Measurements from ENCODE around the gene NEUROD2. TPM values are rescaled to one million over a fixed set of nuclear protein-coding genes. Genes with fewer than 3 reads are reported as not detected.

Gene NEUROD2
- total RNA-seq, 6 donors from 2014 or later = not detected

DNA sequence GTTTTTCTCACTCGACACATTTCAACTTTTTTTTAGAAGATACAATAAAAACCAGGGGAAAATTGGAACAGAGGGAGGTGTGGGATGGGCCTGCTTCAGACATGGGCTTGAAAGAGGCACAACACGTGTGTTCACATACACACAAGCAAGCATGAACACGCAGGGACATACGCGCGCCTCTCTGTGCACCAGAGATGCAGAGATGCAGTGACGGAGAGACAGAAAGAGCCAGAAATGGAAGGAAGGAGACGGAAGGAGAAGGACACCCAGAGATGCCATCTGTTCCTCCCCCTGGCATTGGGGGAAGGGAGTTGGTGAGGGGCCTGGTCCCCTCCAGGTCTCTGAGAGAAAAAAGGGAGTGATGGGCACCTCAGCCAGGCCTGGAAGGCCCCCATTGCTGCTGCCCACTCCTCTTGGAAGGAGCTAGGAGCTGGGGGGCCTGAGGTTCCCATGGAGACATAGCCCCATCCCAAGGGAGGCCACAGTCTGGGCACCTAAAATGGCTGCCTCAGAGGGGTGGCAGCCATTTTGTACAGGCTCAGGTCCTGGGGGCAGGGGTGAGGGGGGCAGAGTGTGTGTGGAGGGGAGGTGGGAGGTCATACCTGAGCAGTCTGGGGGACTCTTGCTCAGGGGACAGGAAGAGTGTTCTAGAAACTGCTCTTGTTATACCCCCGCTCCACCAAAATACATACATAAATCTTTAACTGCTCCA, 3.8 kb upstream of the NEUROD2 start:
- Histone ChIP-seq H3K27ac (no peak overlapping the region), H3K4me1 (peaks cover 7 to 13% (median 9%) of the 10 kb centered on the region in 4 donors), H3K4me3 (no peak overlapping the region), H3K9me3 (no peaks in the 10 kb centered on the region), H3K27me3 (peaks cover 0 to 28% (median 20%) of the 10 kb centered on the region in 4 donors), H3K36me3 (no peaks in the 10 kb centered on the region)
- WGBS, 2 donors = 82 to 86% methylated on average over 9 of the region's 9 CpGs
- TF ChIP-seq EP300 (IDR thresholded peaks at IDR 0.05) (no peak), CTCF (IDR thresholded peaks at IDR 0.05) (no peak), POLR2A (IDR thresholded peaks at IDR 0.05) (no peak), POLR2AphosphoS5 (IDR thresholded peaks at IDR 0.05) (no peak)
- DNase-seq (no peak), ATAC-seq (ENCODE audit: low FRiP score in 2 of 2) (no peak)

DNA sequence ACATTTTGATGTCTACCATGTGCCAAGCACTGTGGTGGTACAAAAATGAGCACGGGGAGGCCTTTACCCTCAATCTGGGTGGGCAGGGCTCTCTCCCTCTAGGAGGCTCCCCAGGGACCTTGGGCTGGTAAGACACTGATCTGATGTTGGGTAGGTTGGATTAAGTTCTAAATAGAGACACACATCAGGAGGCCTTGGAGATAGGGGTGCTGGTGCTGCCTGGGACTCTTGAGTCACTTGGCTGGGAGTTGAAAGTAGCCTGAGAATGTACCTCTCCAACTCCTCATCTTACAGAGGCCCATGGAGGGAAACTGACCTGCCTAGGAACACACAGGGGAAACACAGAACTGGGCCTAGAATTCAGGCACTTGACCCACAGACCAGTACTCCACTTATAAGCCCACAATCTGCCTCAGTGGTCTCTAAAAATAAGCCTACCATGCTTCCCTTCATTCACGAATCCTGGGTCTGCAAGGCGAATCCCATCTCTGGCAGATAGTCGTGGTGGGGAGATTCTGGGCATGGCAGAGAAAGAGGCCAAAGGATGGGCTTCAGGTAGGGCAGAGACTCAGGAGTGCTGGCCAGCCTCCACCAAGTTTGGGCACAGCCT, 1.8 kb upstream of the NEUROD2 start:
- DNase-seq = no peak
- Histone ChIP-seq H3K27me3 (peaks cover 0 to 47% (median 35%) of the 10 kb centered on the region in 4 donors), H3K4me3 (no peak overlapping the region), H3K27ac (no peak overlapping the region), H3K36me3 (no peaks in the 10 kb centered on the region), H3K4me1 (peaks cover 25 to 31% (median 27%) of the 10 kb centered on the region in 4 donors), H3K9me3 (no peaks in the 10 kb centered on the region)
- no peak for ATAC-seq (ENCODE audit: low FRiP score in 2 of 2)
- WGBS, 2 donors = 91 to 95% methylated on average over 4 of the region's 4 CpGs
- no peak for TF ChIP-seq CTCF (IDR thresholded peaks at IDR 0.05)
- no peak for TF ChIP-seq POLR2A (IDR thresholded peaks at IDR 0.05)
- TF ChIP-seq EP300 (IDR thresholded peaks at IDR 0.05) = no peak
- TF ChIP-seq POLR2AphosphoS5 (IDR thresholded peaks at IDR 0.05) = no peak

GRCh38 chr17:39608142-39608981, 642 bp upstream of the NEUROD2 start:
- H3K9me3 ChIP-seq = no peaks in the 10 kb centered on the region
- no peak overlapping the region for H3K4me3 ChIP-seq
- TF ChIP-seq POLR2AphosphoS5 (IDR thresholded peaks at IDR 0.05) (no peak), CTCF (IDR thresholded peaks at IDR 0.05) (no peak), POLR2A (IDR thresholded peaks at IDR 0.05) (no peak), EP300 (IDR thresholded peaks at IDR 0.05) (no peak)
- peaks cover 25 to 40% (median 32%) of the 10 kb centered on the region in 4 donors for H3K4me1 ChIP-seq
- DNase-seq (no peak), ATAC-seq (ENCODE audit: low FRiP score in 2 of 2) (peak in 1 of 2 donors; percentile 30)
- H3K27ac ChIP-seq = no peak overlapping the region
- 18 to 20% methylated on average over 14 to 15 of the region's 15 CpGs for WGBS, 2 donors
- H3K36me3 ChIP-seq = no peaks in the 10 kb centered on the region
- peaks cover 0 to 58% (median 45%) of the 10 kb centered on the region in 4 donors for H3K27me3 ChIP-seq

DNA sequence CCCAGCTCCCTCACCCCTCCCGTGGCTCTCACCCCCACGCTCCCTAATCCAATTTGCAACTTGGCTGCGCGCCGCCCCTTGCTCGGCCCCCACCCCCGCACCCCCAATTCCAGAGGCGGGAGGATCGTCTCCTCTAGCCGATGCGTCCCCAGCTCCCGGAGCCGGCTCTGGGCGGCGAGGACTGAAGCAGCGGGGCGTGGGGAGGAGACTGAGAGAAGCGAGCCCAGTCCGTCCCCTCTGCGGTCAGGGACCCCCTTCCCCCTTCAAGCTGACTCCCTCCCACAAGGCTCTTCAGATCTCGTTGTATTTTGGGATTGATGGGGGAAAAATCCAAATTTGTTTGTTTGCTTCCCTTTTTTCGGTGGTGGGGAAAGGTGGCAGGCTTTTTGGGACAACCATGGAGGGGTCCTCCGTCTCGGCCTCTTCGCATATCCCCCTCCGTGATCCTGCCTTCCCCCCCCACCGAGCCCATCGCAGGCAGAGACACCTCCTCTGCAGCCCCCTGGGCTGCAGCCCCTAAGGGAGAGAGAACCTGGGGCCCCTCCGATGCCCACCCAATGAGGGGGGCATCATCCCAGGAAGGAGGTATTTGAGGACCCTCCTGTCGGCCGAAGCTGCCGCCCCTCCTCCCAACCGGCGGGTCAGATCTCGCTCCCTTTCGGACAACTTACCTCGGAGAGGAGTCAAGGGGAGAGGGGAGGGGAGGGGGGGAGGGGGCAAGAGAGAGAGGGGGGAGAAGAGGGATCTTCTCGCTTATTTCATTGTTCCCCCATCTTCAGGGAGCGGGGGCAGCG, 466 bp downstream of the NEUROD2 start:
- 5% methylated on average over 19 to 30 of the region's 40 CpGs for WGBS, 2 donors
- no peak for ATAC-seq (ENCODE audit: low FRiP score in 2 of 2)
- Histone ChIP-seq H3K9me3 (no peaks in the 10 kb centered on the region), H3K27me3 (peaks cover 3 to 66% (median 51%) of the 10 kb centered on the region in 4 donors), H3K4me3 (peak overlapping the region in 2 of 4 donors; percentile 0 to 15), H3K4me1 (peaks cover 25 to 40% (median 32%) of the 10 kb centered on the region in 4 donors), H3K36me3 (no peaks in the 10 kb centered on the region), H3K27ac (no peak overlapping the region)
- peak in 1 of 2 donors; percentile 82 for DNase-seq
- TF ChIP-seq EP300 (IDR thresholded peaks at IDR 0.05) = no peak
- TF ChIP-seq POLR2AphosphoS5 (IDR thresholded peaks at IDR 0.05) = no peak
- TF ChIP-seq POLR2A (IDR thresholded peaks at IDR 0.05) = no peak
- no peak for TF ChIP-seq CTCF (IDR thresholded peaks at IDR 0.05)
